Stimulated activated CD8-positive, alpha-beta memory T cell treated with anti-CD3 and anti-CD28 coated beads, Interleukin-4, amount 100 ng/mL, for 48 hours (primary cell): Measurements from ENCODE around the gene LRRC27.
A peak's percentile ranks its signal among the peaks of the same experiment; 100 is the strongest.
"Not testable (repeated sequence)": the region's sequence is repeated elsewhere in the genome, so short reads cannot be mapped to it uniquely, and the experiment has no call there.

Source experiments
- DNase-seq: peaks from one replicate; pipeline ENCODE4 v3.0.0-alpha.2; 2020

Gene LRRC27

DNA sequence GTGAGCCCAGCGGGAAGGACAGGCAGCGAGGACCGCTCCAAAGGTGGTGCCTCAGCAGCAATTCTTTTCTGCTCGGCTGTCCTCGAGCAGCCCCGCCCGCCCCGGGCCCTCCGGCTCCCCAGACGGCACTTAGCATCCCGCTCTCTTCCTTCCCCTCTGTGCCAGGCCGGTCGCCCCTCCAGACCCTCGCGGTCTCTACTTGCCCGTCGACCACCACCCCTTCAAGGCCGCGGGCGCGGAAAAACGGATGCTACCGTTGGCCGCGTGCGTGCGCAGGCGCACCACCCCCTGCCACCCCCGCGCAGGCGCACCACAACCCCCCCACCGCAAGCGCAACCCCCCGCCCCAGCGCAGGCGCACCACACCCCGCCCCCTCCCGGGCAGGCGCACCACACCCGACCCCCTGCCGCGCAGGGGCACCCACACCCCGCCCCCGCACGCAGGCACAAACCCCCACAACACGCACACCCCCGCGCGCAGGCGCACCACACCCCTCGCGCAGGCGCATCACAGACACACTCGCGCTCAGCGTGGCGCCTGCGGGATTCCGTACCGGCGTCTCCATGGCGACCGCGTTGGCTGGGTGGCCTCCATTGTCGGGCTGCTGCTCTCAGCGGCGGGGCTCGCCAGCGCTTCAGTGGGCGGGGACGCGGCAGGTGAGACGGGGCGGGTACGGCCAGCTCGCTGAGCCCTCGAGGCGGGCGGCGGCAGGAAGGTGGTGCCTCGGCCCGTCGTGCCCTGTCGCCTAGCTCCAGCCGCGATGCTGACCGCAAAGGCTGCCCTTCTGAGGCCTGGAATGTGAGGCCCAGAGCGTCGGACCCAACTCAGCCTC, at the start of gene LRRC27:
Gene LRRC27 (plus strand): TSS at position 593 of the 832 bp plus-strand sequence. CDS start 1,332 bp downstream, outside the sequence.
- DNase-seq, result peak; percentile 99

DNA sequence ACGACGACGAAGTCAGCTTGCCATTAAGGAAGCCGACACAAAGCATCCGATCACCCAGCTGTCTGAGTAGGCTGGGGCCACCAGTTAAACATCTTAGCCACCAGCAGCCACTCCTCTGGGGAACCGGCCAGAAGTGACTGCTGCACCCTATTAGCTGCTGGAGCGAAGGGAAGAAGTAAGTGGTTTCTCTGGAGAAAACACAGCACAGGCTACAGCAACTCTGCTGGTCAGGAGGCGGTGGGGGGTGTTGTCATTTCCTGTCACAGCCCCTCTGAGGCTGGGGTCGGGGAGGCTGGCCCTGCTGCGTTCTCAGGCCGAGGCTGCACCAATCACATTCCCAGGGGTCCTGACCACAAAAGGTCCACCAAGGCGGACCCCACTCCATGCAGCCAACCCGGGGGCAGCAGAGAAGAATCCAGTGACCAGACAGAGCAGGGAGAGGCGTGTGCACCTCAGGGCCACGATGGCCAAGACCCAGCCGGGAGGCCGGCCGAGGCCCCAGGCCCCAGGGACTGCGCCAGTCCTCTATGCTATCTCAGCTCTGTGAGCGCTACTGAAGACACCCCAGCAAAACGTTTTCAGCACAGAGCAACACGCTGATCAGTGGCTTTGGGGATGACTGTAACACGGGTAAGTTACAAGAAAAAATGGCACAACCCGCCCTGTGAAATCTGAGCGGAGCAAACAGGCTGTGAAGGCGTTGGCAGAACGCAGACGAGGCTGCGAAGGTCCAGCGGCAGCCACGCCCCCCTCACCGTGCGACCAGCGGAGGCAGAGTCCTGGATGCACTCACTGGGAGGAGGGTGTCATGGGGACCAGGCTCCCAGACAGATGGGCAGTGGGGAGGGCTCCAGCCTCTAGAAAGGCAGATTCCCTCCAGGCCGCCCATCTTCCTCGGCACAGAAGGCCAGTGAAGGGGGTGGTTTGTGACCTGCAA, 49.1 kb upstream of the LRRC27 start:
- DNase-seq, result no peak

DNA sequence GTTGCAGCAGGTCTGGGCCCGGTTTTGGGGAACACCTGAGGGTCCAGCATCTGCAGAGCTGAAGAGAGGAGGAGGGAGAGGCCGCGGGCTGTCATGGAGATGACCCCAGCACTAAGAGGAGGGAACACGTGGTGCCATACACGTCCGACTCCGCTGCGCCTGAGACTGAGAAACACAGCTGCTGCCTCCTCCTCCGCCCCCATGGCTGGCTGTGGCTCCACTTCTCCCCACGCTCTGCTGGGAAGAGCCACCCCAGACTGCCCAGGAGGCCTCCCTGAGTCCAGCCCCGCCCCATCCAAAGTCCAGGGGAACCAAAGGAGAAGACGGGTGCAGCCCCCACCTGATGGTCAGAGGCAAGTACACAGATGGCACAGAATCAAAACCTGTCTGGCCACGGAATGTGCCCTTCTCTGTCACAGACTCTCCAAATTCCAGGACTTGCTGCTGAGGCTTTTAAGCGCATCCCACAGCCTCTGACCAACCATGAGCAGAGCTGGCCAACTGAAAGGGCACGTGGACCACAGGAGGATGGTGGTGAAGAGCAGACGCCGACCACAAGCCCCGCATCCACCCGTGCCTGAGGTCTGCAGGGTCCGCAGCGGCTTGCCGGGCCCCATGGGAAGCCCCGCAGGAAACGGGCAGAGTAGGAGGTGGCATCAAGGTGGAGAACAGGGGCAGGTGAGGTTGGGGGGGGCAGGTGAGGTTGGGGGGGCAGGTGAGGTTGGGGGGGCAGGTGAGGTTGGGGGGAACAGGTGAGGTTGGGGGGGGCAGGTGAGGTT, 48.2 kb upstream of the LRRC27 start:
- no peak for DNase-seq

DNA sequence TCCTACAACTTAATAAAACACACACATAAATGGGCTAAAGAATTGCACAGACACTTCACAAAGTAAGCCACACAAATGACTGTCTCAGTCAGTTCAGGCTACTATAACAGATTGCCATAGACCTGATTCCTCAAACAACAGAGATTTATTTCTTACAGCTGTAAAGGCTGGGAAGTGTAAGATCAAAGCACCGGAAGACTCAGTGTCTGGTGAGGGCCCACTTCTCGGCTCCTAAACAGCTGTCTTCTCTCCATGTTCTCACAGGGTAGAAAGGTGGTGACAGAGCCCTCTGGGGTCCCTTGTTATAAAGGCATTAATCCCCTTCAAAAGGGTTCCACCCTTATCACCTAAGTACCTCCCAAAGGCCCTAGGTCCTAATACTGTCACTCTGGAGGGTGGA, 42.6 kb upstream of the LRRC27 start:
- no peak for DNase-seq

DNA sequence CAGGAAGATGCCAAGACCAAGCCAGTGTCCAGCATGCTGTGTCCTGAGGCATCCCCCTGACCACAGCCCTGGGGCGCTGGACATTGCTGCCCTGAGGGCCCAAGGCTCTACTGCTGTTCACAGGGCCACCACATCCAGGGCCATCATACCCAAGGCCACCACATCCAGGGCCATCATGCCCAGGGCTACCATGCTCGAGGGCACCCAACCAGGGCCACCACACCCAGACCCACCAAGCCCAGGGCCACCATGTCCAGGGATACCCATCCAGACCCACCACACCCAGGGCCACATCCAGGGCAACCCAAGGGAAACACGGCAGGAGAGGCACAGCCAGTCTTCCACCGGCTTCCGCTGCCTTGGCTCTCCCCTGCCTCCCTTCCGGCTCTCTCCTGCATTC, 41.4 kb upstream of the LRRC27 start:
- no peak for DNase-seq

DNA sequence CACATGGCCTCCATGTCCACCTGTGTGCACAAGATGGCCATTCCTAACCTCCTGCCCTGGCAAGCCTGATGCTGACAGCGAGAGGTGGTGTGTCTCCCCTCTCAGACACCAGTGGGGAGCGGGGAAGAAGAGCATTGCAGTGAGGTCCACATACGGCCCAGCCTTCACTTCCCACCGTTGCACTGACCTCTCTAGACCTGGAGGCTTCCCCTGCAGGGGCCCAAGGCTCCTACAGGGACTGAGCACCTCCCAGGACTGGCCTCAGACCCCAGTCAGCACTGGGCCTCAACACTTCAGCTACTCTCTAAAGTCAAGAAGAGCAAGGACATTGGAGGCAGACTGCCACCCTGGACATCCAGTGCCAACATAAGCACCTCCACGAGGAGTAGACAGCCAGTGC, 40.2 kb upstream of the LRRC27 start:
- no peak for DNase-seq

DNA sequence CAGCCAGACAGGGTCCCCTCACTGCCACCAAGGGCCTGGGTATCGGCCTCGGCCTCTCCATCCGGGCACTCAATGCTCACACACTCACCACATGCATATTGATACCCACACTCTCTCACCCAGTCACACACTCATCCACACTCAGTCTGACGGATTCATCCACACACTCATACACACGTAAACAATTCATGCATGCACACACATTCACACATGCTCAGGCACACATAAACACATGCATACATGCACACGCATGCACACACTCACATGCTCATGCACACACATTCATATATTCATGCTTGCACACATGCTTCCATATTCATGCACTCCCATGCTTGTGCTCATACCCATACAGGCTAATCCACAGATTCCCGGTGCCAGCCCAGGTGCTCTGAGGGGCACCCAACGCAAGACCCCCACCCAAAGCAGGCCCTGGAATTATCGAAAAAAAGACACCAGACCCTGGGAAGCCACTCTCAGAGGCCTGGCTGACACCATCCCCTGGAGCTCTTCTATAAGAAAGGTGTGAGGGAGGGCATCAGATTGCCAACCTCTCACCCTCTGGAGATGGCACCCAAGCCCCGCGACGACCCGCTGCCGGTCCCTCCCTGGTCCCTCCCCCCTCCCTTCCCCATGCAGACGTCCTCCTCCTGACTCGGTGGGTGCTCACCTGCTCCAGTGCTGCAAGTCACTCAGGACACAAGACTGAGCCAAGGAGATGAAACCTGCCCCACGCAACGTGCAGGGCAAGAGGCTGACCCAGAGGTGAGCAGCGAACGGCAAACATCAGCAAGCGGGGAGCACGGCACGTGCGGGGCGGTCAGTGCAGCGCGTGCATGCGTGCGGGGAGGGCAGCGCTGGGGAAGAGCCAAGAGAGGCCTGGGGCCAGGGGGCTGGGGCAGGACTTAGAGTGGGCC, 39.4 kb upstream of the LRRC27 start:
- DNase-seq, result no peak

DNA sequence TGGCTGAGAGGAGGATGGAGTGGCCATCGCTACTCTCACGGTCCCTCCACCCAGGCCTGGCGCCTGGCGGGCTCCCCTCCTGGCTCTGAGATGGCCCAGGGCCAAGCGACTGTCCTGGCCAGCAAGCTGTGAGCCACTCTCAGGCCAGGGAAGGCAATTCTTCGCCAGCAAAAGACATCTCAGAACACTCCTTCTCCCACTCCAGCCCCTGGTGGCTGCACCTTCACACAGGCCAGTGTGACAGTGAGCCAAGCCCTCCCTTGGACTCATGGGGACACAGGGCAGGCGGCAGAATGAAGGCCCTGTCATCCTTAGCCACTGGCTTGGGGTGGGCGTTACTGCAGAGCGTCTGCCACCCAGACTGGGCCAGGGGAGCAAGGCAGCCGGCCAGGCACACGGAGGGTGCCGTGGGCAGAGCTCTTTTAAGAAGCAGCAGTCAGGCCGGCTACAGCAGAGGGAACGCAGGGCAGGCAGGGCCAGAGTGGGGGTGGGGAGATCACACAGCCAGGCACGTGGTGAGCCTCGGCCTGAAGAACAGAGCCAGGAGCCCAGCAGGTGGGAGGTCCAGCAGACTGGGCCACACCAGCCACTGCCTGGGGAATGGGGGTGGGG, 38.7 kb upstream of the LRRC27 start:
- DNase-seq, result no peak

DNA sequence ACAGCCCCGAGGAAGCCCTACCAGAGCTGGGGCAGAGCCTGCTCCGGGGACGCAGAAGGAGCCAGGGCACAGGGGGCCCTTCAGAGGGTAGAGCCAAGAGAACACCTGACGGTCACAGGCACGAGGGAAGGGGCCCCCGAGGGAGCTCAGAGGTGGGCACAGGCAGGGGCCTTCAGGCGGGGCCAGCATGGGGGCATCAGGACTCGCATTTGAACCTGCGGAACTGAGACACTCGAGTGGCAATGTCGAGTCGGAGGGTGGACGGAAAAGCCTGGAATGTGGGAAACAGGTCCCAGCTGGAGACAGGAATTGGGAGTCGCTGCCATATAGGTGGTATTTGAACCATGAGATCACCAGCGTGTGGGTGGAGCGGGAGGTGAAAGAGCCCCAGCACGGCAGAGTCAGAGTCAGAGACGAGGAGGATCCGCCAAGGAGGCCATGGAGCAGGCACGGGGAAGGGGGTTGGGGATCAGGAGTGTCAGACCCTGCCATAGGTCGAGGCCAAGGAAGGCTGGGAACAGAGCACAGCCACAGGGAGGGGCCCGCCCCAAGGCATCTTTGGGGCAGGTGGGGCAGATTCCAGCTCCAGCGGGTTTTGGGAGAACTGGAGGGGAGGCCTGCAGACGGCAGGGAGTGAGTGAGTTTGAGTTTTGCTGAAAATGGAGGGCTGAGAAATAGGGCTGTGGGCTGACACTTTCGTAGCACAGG, 38.0 kb upstream of the LRRC27 start:
- no peak for DNase-seq

DNA sequence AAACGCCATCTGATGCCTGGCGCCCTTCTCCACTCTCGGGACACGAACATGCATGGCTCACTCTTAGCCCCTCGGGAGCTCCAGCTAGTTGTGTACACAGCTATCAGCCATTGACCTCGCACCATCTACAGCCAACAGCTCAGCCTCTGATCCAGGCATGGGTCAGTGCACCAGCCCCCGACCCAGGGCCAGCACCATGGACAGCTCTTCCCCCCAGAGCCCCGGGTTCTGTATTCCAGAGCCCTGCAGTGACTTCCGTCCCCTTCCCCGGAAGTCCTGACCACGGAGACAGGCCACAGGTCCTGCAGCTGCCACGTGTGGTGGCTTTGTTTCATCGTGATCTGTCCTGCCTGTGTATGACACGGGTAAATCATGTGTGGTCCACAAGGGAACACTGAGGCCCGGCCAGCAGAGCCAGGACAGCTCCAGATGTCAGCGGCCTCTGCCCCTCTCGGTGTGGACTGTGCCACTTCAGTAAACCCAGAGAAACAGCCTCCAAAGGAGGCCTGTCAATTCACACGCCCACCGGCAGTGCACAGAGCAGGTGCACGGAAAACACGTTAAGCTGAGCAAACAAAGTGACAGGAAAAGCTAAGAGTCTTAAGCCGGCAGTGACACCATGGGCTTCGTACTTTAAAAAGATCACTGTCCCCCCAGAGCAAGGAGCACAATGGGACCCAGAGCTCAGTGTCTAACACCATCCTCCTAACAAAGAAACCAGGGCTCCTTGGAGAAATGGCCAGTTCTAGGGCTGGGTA, 37.3 kb upstream of the LRRC27 start:
- DNase-seq, result no peak

DNA sequence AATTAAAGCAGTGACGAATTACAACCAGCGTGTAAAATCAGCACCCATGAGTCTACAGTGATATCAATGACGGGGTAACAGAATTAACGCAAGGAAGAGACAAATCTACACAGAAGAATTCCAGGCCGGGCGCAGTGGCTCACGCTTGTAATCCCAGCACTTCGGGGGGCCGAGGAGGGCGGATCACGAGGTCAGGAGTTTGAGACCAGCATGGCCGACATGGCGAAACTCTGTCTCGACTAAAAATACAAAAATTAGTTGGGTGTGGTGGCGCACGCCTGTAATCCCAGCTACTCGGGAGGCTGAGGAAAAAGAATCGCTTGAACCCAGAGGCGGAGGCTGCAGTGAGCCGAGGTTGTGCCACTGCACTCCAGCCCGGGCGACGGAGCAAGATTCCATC, 36.5 kb upstream of the LRRC27 start:
- not testable (repeated sequence) for DNase-seq

DNA sequence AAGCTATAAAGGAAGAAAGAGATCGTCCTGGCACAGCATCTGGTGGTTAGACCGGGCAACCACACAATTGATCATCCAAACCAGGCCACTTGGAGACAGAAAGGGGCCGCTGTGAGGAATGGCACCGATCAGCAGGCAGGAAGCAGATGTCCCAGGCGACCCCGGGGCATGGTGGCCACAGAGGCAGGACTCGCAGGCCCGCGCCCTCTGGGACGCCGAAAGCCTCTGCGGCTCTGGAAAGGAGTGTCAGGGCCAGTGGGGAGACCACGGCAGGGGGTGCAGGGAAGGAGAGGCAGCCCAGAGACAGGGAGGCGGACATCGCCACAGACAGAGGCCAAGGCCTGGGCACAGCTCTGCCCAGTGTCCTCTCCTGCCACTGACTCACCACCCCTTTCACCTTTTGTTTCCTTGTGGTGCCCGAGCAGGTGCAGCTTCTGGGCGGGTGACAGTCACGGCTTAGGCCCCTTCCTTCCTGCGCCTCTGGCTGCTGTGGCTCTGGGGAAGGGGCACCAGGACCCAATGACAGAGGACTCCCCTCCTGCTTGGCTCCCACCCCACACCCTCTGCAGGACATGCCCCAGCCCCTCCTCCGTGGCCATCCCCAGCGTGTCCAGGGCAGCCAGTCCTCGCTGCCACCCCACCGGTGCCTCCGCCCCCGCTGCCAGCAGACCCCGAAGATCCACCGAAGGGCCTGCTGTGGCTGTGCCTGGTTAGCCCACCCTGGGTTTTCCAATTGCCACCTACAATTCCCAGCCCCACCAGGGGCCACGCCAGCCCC, 35.1 kb upstream of the LRRC27 start:
- no peak for DNase-seq

DNA sequence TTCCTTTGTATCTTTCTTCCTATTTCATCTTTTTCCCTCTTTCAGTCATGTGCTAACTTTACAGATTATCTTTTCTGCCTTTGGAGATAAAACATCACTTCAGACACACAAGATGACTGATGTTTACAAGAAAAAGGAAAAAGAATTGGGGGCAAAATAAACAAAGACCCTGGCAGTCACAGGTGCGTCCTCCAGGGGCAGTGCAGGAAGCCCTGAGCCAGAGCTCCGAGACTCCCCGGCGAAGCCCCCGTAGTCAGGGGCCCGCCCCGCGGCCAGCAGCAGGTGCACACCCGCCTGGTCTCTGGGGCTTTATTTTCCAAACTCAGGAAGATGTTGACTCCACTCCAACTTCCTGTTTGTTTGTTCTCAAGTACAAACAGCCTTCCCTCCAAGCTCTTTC, 34.5 kb upstream of the LRRC27 start:
- no peak for DNase-seq

DNA sequence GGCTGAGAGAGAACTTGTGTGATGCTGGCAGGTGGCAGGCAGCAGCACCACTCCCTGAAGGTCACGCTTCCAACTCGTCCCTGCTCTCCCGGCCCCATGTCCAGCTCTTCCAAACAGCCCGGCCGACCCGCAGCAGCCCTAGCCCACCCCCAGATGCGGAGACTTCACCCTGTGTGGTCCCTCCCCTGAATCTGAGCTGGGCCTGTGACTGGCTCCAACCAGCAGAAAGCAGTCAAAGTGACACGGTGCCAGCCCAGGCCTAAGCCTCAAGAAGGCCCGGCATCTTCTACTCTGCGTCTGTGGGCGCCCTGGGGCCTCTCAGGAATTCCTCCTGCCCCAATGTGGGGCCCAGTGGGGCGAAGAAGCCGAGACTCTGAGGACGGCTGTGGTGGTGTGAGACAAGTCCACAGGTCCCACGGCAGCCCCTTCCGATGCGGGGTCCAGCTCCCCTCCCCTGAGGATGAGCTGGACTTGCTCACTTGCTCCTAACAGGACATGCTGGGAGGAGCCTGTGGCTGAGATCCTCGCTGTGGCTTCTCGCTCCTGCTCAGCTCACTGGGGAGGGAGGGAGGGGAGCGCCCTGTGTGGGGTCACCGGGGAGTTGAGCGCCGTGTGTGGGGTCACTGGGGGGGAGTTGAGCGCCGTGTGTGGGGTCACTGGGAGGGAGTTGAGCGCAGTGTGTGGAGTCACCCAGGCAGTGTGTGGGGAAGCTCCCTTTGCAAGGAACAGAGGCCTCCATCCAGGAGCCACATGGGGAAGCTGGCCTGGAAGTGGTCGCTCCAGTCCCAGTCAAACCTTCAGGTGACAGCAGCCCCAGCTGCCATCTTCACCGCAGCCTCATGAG, 33.7 kb upstream of the LRRC27 start:
- DNase-seq, result no peak

DNA sequence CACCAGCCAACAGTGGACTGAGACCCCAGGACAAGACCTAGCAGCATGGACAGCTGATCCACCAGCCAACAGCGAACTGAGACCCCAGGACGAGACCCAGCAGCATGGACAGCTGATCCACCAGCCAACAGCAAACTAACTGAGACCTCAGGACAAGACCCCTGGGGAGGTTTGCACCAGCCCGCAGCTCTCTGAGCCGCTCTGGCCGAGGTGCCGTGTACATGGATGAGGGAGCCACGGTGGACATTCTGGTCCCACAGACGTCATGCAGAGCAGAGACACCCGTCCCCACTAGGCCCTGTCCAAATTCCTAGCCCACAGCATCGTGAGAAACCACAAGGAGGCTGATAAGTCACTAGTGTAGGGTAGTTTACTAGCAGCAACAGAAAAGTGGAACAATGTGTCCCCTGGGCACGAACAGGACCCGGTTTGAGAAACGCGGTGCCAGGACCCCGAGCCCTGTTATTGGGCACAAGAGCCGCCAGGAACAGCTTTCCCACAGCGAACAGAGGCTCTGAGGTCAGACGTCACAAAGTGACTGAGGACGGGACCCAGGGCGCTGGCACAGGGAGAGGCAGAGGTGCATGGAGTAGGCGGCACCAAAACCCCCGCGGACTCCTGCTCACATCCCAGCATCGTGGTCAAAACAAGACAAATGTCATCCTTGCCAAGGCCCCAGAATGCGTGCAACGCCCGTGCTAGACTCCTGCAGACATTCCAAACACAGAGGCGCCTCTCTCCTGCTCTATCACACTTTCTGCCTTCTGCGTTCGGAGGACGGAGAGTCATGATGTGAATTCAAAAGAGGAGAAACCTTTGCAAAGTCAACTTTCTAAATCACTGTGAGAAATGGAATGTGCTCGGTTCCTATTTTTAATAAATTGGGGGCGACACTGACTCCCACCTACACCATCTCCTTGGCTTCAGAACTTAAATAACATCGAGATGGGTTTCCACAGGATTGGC, 32.3 kb upstream of the LRRC27 start:
- DNase-seq, result no peak

DNA sequence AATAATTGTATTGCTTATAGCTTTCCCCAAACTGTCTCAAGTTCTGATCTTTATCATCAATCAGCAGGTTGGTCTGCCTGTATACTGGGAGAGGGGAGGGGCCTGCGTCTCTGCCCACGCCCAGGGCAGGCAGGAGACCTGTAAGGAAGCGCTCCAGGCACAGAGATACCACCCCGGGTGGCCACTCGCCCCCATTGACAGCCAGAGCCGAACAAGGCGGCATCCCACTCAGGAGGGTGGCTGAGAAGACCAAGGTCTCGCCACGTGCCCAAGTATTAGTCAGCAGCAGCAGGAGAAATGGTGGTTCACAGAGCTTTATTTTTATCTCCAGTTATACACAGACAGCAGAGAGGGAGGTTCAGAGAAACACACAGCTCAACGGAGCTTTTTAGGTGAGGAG, 31.4 kb upstream of the LRRC27 start:
- no peak for DNase-seq
